Mammary epithelial cell (primary cell): ENCODE results near the gene ITFG2.

Experiments used
- CTCF ChIP-seq, 2 donors: IDR thresholded peaks in 1 of 2; conservative IDR thresholded peaks in 1 of 2; 2 replicates each; pipeline ENCODE4 v1.5.1; 2011 to 2012; ENCODE audit warnings: inconsistent platforms in 2 of 2, low read length in 2 of 2, mild to moderate bottlenecking in 2 of 2, control low read depth in 1 of 2, low read depth in 1 of 2; ENCODE audit not compliant: insufficient read depth in 1 of 2; ENCODE audit errors: extremely low read depth in 1 of 2
- EZH2 ChIP-seq: IDR thresholded peaks from 2 replicates; pipeline ENCODE4 v1.6.1; 2012; ENCODE audit warnings: low read length, inconsistent platforms, borderline replicate concordance

- TF ChIP-seq EZH2 (no peak), CTCF (conservative IDR thresholded peaks at IDR 0.05 in 1 of 2, IDR thresholded peaks at IDR 0.05 in 1 of 2; ENCODE audit: extremely low read depth in 1 of 2, insufficient read depth in 1 of 2, low read depth in 1 of 2, low read length in 2 of 2) (no peak)
Observed at GRCh38 chr12:2775431-2775830, 37.0 kb upstream of the ITFG2 start.
